HG02973 (cell line): ENCODE measurements around the gene CTNNA3.

Experiments
- ATAC-seq: cut with Tn5 transposase; IDR thresholded peaks from one replicate; pipeline ENCODE4 v1.9.1; 2021; ENCODE audit warnings: moderate library complexity; ENCODE audit not compliant: unreplicated experiment

Gene CTNNA3

DNA sequence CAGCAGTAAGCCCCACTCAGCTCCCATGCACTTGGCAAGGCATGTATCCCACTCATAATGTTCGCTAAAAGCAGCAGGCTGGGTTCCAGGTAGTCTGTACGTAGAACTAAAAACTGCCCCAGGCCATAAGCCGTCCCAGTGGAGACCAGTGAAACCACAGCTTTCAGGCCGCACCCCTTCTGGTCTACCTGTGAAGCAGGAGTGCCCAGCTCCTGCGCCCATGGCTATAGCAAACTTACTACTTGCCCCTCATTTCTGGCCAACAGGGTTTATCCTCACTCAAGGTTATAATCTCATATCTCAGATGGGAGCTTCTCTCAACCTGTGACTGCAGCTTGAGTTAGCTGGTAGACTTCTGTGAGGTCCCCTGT lies 1108.3 kb downstream of the CTNNA3 start:
- no peak for ATAC-seq

DNA sequence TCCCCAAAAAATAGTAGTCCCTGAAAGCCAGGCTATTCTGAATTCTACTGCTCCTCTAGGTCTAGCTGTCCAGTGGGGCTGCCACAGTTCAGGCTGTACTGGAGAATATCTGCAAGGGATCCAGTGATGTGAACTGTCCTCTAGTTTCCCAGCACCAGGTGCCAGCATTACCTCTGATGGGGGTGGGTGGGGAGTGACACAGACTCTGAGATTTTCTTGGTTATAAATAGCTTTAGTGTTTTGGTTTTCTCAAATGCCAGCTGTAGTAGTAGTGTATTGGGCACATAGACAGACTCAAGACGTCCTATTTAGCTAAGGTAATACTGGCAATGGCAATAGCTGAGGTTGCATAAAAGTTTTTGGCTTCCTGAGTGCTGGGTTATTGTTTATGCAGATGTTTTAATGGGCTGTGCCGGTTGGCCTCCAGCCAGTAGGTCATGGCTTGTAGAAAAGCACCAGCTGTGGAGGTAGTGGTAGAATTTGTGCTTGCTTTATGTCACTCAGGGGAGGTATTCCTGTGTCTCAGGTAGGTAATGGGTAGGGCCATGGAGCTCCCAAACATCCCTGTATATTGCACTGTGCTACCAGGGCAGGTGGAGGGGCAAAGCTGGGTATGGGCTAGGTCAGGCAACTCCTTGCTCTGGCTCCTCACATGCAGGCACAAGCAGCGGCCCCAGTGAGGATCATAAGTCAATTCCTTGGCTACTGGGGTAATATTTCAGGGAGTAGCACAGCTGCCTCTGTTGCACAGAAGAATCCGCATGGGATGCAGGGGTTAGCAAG lies 1108.9 kb downstream of the CTNNA3 start:
- ATAC-seq = no peak

DNA sequence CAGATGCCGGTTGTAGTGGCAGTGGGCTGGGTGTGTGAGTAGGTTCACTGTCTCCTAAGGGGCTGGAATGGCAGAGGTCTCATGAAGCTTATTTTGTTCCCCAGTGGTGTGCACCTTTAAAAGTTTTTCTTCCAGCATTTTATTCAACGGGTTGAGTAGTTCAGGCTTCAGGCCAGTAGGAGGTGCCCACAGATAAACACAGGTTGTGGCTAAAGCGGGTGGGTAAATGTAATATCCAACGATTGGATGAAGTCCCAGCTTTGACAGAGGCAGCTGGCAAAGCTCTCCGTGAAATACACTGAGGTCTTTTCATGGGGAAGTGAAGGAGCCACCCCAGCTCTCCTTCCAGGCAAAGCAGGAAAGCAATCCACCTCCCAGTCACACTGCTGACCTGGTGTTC lies 1109.9 kb downstream of the CTNNA3 start:
- no peak for ATAC-seq

DNA sequence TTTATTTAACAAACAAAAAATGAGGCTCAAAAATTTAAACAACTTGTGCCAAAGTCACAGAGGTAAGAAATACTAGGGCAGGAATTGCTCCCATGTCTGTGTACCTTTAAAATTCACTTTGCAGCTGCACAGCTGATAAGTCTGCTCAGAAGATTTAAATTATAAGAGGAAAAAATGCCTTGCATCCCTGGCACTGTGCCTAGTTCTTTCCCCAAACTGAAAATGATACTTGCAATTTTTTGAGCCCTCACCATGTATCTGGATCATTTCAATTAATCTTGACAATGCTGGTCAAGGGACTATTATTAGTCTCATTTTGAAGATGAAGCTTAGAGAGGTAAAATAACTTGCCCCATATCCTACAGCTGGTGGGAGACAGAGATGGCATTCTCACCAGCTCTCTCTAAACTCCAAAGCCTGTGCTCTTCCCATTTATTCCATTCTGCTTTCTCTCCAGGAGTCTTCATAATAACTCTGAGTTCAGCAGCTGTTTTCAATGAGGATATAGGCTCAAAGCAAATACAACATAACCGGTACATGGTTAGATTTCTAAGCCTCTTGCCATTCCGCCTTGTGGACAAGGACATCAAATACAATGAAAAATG lies 1120.6 kb downstream of the CTNNA3 start:
- ATAC-seq = no peak

DNA sequence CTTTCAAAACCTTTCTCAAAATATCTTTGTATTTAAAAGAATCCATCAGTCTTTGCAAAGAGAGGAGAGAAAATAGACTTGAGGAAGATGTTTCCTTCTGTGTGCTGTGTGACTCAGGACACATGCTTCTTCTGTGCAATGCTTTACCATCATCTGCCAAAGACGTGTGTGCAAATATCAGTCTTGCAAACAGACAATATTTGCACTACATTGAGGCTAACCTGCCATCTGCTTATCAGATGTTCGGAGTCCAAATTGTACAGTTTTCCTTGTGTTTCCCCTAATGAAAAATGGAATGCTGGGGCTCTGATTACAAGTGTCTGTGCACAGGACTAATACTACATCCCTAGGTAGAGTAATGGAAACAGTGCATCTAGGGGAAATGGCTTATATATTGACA lies 1123.3 kb downstream of the CTNNA3 start:
- no peak for ATAC-seq

DNA sequence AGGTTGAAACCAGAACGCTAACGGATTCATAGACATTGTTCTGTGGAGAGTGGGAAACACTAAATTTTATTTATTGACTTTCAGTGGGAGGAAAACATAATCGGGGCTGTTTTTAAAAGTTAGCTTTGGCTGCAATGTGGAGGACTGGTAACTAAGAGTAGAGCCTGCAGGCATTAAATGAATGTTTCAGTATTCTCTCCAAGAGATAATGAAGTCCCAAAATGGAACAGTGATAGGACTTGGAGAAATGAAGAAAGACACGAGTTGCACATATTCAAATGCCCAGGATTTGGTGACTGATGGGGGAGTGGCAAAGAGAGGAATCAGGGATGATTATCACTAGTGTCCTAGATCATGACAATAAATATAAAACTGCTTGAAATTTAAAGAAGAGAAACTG lies 1130.0 kb downstream of the CTNNA3 start:
- ATAC-seq = no peak

DNA sequence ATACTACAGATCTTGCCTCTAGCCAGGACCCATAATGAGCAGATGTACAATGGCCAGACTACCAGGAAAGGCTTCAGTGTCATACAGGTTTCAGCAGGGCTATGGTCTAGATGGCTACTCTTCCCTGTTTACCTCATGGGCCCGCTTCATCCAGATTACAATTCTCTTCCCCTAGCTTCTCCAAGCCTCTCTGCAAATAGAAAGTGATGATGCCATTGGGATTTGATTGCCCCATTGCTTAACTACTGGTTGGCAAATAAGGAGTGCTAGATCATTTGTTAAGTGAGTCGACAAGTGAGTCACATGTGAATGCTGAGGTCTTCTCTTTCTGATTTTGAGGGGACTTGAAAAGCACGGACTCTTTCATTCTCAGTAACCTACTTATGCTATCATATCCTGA lies 1131.7 kb downstream of the CTNNA3 start:
- no peak for ATAC-seq

DNA sequence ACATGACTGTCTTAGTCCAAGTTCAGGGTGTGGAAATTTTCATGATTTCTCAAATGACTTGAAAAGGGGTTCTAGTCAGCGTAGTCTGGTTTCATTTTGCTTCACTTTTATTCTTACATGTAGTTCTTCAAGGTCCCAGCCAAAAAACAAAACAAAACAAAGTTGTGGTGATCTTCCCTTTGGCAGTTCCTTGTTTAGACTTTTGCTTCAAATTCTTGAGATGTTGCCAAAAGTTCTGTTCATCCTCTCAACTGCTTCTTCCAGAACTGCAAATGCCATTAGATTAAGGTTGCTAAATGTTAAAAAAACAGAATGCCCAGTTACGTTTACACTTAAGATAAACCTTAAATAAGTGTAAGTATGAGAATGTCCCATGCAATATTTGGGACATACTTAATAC lies 1140.9 kb downstream of the CTNNA3 start:
- no peak for ATAC-seq

DNA sequence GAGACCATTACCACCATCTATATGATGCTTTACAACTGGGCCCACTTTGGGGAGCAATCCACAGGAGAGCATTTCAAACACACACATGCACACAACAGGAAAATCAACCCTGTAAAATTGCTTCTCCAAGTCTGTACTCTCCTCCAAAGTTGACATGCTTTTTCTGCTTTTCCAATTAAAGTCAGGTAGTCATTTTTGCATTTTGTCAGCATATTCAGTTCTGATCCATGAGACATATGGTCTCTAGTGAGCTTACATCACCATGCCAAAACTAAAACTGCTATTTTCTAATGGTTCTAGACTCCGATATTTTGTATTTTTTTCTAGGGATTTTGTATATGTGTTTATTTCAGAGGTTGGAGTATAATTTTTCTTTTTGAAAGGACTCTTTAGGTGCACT lies 1143.7 kb downstream of the CTNNA3 start:
- no peak for ATAC-seq

DNA sequence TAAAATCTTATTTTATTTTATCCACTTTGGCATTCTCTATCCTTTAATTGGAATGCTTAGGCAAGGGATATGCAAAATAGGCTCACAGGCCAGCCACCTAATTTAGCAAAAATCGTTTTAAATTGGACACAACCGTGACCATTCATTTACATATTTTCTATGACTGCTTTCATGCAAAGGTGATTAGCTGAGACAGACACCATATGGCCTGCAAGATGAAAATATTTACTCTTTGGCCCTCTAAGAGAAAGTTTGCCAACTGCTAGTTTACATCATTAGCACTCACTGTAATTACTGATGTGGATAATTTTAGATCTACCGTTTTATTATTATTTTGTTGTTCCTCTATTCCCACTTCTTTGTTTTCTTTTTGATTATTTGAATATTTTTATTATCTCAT lies 1145.6 kb downstream of the CTNNA3 start:
- ATAC-seq = no peak

DNA sequence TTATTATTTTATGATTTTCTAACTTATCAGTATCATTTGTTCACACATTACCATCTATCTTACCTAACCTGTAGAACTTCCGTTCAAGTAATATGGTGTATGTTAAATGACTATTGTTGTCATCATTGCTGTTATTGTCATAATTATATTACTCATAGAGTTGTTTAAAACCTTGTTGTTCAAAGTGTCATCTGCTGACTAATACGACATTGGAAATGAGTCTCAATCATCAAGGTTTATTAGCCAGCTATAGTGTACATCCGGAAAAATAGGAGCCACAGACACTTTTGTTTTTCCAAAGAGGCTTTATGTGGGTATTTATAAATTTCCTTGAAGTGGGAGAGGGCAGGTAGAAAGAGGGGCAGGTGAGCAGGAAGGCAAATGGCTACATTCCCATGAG lies 1157.1 kb downstream of the CTNNA3 start:
- ATAC-seq = no peak

DNA sequence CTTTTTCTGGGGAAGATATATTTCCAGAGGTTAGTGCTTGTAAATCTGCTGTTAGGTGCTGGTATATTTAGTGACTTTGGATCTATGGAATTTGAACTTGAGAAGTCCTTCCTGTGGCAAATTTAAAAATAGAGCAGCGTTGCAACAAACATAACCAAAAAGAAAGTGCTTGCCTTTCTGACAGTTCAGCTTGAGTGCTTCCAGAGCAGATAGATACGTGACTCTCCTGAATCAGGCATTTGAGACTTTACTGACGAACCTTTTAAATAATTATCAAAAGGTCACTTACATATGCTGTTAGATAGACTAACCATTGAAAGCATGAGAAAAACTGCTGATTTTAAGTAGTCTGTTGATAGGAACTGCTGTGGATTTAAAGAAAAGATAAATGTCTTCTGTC lies 1157.6 kb downstream of the CTNNA3 start:
- ATAC-seq = no peak

DNA sequence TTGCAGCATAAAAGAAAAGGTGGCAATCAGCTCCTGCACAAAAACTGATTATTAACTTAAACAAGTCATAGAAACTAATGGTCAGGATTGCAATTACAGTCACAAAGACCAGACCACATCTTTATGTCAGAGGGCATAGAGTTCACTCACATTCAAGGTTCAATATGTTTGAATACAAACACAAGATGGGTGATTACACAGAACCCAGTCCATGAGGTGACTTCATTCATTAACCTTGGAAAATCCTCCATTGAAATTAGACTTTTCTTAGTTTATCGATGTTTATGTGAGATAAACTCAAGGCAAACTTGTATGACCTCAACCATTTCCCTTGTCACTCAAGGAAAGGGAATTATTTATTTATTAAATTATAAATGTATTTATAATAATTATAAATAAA lies 1158.8 kb downstream of the CTNNA3 start:
- ATAC-seq = no peak

DNA sequence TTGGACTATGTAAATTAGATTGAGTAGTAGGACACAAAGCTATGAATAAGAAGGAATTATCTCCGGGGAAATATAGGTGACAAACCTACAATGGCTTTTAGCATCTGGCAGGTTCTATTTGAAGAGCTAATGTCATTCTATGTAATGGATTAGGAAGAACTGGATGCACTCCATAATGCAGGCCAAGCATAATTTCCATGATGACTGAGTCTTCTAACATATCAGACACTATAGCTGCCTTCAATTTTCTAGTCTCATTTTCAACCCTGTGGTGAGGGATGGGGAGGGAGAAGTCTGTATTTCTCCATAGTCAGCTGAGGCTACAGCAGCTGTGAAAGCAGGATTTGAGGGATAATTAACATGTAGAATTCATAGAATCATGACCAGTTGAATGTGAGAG lies 1160.6 kb downstream of the CTNNA3 start:
- ATAC-seq = no peak

DNA sequence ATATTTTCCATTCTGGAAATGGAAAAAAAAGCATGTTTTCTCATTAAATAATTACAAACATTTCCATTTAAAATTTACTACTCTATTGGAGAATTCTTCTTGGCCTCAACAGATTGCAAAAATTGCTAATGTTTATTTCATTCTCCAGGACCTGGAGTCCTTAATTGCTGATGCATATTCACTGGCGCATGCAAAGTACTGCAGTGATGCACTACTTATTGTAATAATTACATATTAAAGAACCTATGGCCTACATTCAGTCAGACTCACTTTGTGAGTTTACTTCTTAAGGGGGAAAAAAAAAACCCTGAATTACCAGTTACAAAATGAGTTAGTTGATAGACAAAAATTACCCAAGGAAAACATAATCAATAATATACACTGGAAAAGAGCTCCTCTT lies 1161.1 kb downstream of the CTNNA3 start:
- ATAC-seq = no peak

DNA sequence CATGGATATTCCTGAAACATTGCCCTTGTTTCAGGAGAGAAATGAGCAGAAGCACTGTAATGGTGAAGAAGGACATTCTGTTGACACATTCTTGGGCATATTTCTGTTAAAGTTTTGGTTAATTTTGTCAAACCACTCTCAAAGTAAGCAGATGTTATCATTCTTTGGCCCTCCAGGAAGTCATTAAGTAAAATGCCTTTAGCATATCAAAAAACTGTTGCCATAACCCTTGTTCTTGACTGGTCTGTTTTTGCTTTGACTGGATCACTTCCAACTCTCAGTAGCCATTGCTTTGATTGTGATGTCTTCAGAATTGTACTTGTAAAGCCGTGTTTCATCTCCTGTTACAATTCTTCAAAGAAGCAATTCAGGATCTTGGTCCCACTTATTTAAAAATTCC lies 1174.5 kb downstream of the CTNNA3 start:
- no peak for ATAC-seq

DNA sequence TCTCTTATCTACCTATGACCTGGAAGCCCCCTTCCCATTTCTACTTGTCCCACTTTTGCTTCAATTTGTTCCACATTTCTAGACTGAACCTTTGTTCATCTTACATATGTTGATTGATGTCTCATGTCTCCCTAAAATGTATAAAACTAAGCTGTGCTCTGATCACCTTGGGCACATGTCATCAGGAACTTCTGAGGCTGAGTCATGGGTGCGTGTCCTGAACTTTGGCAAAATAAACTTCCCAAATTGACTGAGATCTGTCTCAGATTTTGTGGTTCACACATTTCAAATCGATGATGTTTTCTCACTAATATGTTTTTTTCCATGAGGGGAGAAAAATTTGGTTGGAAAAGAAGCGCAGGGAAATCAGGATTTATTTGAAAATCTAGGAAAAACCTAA lies 1176.4 kb downstream of the CTNNA3 start:
- no peak for ATAC-seq

DNA sequence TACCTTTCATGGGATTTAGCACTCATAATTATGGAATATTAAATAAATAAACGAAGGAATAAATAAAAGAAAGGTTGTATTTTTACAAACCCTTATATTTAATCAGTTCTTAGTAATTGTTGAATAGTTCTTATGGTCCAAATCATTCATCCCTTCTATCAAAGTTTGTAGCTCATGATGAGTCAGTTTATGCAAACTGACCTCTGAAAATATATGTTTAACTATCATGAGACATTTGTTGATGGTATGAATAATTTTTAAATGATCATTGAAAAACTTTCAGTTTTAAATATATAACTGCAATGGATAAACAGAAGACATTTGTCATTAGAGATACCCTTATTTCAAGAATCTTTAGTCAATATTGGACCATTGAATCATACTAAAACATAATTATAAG lies 1181.3 kb downstream of the CTNNA3 start:
- ATAC-seq = no peak

DNA sequence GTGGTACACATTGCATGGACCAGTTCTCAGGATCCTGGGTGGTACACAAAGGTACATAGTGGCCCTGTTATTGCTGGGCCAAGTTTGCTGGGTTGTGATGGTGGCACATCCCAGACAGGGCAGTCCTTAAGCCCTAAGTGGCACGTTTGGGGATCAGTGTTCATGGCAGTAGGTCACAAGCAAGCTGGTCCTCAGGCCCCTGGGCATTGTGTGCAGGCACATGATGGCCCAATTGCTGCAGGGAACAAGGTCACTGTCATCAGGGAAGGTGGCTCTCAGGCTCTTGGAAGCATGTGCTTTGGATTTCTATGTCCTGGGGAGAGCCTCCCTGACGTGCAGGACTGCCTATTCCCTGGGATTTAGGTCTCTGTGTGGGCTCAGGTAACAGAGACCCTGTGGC lies 1182.5 kb downstream of the CTNNA3 start:
- ATAC-seq = no peak

DNA sequence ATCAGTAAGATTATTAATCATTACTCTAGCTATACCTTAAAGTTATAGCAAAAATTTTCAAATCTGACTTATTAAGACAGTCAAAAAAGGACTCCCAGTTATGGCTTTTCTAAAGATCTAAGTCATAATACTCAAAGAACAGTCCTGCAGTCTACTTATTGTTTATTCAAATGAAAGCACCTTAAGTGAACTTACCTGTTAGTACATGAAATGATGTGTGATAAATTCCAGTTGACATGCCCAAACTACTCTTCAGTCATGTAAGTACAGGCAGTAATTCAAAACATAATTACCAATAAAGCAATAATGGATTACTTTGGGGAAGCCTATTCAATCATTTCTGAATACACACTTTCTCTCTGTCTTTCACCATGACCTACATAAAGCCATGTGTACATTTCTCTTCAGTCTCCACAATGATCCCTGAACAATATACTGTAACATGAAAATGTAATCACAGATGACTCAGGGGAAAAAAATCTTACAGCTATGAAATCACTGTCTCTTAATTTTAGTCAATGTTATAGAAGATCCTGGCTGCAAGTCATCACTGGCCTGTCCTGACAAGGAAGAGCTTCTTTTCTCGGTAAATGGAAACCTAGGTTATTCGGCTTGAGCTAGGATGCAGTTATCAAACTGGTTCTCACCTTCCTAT lies 1190.9 kb downstream of the CTNNA3 start:
- ATAC-seq = no peak

DNA sequence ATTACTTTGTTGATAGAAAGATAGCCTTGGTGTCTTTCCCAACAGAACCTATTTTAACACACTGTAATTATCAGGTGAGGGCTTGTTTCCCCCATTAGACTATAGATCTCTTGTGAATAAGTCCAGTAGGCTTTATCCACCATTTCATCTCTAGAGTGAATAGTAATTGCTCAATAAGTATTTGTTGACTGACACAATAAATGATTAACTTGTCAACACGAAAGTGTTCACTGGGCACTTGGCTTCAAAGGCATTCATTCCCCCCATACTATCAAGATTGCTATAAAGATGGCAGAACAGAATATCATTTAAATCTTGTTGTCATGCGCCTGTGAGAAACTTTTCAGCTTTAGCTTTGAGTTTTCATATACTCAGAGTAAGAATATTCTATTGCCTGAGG lies 1194.6 kb downstream of the CTNNA3 start:
- ATAC-seq = no peak

DNA sequence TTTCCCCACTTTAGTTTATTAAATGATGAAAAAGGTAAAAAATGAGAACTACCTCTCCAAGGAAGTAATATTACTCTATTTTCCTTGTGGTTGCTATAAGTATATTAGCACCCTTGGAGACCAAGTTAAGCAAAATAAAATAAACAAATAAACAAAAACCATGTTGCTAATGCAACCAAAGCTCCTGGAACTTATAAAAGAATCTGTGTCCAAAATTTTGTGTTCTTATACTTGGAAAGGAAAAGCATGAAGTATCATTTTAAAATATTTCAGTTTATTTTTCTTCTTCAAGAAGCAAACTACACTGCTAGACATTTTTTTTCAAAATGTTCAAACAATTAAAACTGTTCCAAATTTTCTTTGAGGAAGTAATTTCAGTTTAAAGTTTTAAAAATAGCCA lies 1212.0 kb downstream of the CTNNA3 start:
- no peak for ATAC-seq
